Ishikawa (cell line): Measurements from ENCODE around the gene STOX1.

Experiments
- EP300 ChIP-seq: IDR thresholded peaks from 2 replicates; pipeline ENCODE4 v1.6.1; 2012; ENCODE audit warnings: borderline replicate concordance
- RAD21 ChIP-seq: IDR thresholded peaks from 2 replicates; pipeline ENCODE4 v1.6.1; 2012; ENCODE audit warnings: low read depth
- TAF1 ChIP-seq: IDR thresholded peaks from 2 replicates; pipeline ENCODE4 v1.6.1; 2012; ENCODE audit warnings: low read depth, mild to moderate bottlenecking

GRCh38 chr10:68878496-68878895 is 51.2 kb downstream of the STOX1 start:
- TF ChIP-seq TAF1 (no peak), RAD21 (no peak), EP300 (no peak)
